A673 (cell line): Measurements from ENCODE around the gene TET1. TPM values are rescaled to one million over a fixed set of nuclear protein-coding genes. Genes with fewer than 3 reads are reported as not detected.

Experiments used
- BruUV-seq: library from RNA; stranded (reverse); fragments of 400-500 nt; replicated peaks from 2 replicates; lab custom pipeline; 2021; lab: Mats Ljungman, UMichigan
- CTCF ChIA-PET: fragments of 300-600 bp; sonication (Branson Sonifier 250); formaldehyde crosslinking; loops from one replicate; lab custom pipeline; 2022; ENCODE audit warnings: antibody characterized with exemption; lab: Charles Lee
- POLR2A ChIA-PET: fragments of 300-600 bp; sonication (Branson Sonifier 250); formaldehyde crosslinking; loops from one replicate; lab custom pipeline; 2022; ENCODE audit warnings: antibody characterized with exemption; ENCODE audit not compliant: low non-redundant PET; lab: Charles Lee
- DNase-seq: peaks from one replicate; pipeline ENCODE4 v3.0.0-alpha.2; 2015; ENCODE audit warnings: low spot score
- H3K27ac ChIP-seq: fragments of 200-600 bp; sonication (generic); 2 replicates; pipeline ENCODE4 v1.5.1; 2016; ENCODE audit warnings: mixed run types, low read depth, mild to moderate bottlenecking, mixed read lengths, antibody characterized with exemption, low read length; ENCODE audit not compliant: poor library complexity, severe bottlenecking
- H3K27me3 ChIP-seq: fragments of 200-600 bp; sonication (generic); replicated peaks from 2 replicates; pipeline ENCODE4 v1.6.1; 2017; ENCODE audit warnings: mixed run types, low read depth, mild to moderate bottlenecking, mixed read lengths, antibody characterized with exemption, low read length; ENCODE audit not compliant: insufficient read depth, poor library complexity
- H3K36me3 ChIP-seq: fragments of 200-600 bp; sonication (generic); 2 replicates; pipeline ENCODE4 v1.6.1; 2016; ENCODE audit warnings: mixed run types, mild to moderate bottlenecking, mixed read lengths, antibody characterized with exemption, low read length; ENCODE audit not compliant: insufficient read depth, poor library complexity, severe bottlenecking
- H3K4me1 ChIP-seq: fragments of 200-600 bp; sonication (generic); 2 replicates; pipeline ENCODE4 v1.6.1; 2017; ENCODE audit warnings: mixed run types, mild to moderate bottlenecking, mixed read lengths, antibody characterized with exemption, low read length; ENCODE audit not compliant: insufficient read depth, poor library complexity, severe bottlenecking
- H3K4me3 ChIP-seq: fragments of 200-600 bp; sonication (generic); 2 replicates; pipeline ENCODE4 v1.5.1; 2016; ENCODE audit warnings: low read depth, mixed run types, mild to moderate bottlenecking, mixed read lengths, low read length; ENCODE audit not compliant: poor library complexity, severe bottlenecking
- H3K9me3 ChIP-seq: fragments of 200-600 bp; sonication (generic); 2 replicates; pipeline ENCODE4 v1.6.1; 2016; ENCODE audit warnings: mixed run types, low read depth, mild to moderate bottlenecking, mixed read lengths, antibody characterized with exemption, low read length; ENCODE audit not compliant: poor library complexity, severe bottlenecking
- EZH2 ChIP-seq: fragments of 200-600 bp; sonication (generic); IDR thresholded peaks from 2 replicates; pipeline ENCODE4 v1.6.1; 2017; ENCODE audit warnings: borderline replicate concordance, low read depth, mild to moderate bottlenecking, mixed read lengths, antibody characterized with exemption, low read length; ENCODE audit not compliant: poor library complexity, severe bottlenecking
- intact Hi-C: fragments of 100-400 bp; cut with micrococcal nuclease; formaldehyde crosslinking; loops from one replicate; pipeline ENCODE4 v1.10.0; 2022; ENCODE audit not compliant: unreplicated experiment
- total RNA-seq: library from RNA; stranded (reverse); gene quantifications from 2 replicates; pipeline ENCODE4 v1.2.3, GENCODE V29; 2021
- TF ChIP-seq, protein P1 (sequence below): fragments of 300-800, 200-600 bp; sonication (generic); conservative IDR thresholded peaks from 2 replicates; pipeline ENCODE4 v1.5.1; 2017; ENCODE audit warnings: low read depth, mild to moderate bottlenecking, antibody characterized with exemption, low read length, moderate library complexity, mixed read lengths

TET1 gene
- total RNA-seq, 1 experiment from 2014 or later, result 15.2 TPM

DNA sequence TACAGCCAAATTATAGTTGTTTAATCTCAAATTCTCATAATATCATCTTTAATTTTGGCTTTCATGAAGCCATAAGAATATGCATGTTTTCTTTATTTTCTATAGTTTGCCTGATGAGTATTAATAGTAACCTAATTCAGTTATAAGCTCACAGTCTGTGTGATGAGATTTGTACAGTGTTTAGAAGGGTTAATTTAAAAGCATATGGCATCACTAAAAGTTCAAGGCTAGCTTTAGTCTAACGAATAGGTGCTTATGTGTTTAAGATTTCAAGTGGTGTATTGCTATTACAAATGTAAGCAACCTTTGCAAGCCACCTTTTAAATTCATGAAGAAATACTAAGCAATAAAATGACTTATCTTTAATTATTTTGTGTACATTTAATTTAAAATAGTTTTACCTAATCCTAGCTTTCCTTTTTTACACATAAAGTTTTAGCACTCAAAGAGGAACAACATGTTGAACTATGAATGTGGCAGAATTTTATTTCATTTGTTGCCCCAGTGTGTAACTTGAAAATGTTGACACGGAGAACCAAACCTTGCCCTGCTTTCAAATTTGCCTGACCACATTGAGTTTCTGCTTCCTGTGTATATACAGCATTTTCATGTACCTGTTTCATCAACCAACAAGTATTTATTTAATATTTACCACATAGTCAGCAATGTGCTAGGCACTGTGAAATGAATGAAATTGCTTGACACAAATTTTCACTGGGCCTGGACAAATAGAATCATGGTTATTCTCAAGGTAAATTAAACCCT, 41.5 kb downstream of the TET1 start:
- peak overlapping the region; percentile 84 for H3K27ac ChIP-seq
- no peak for TF ChIP-seq EZH2
- TF ChIP-seq, protein P1, sequence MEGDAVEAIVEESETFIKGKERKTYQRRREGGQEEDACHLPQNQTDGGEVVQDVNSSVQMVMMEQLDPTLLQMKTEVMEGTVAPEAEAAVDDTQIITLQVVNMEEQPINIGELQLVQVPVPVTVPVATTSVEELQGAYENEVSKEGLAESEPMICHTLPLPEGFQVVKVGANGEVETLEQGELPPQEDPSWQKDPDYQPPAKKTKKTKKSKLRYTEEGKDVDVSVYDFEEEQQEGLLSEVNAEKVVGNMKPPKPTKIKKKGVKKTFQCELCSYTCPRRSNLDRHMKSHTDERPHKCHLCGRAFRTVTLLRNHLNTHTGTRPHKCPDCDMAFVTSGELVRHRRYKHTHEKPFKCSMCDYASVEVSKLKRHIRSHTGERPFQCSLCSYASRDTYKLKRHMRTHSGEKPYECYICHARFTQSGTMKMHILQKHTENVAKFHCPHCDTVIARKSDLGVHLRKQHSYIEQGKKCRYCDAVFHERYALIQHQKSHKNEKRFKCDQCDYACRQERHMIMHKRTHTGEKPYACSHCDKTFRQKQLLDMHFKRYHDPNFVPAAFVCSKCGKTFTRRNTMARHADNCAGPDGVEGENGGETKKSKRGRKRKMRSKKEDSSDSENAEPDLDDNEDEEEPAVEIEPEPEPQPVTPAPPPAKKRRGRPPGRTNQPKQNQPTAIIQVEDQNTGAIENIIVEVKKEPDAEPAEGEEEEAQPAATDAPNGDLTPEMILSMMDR, result no peak
- H3K4me1 ChIP-seq, result peaks cover 36% of the 10 kb centered on the region
- no TSS peak for BruUV-seq
- no peak for DNase-seq
- H3K27me3 ChIP-seq, result no peaks in the 10 kb centered on the region
- ChIA-PET CTCF (interaction anchor here (1.6 kb wide), 1 partner anchor 51 kb away, joined by 3 read pairs; no protein-coding TSS in a partner anchor), POLR2A (no interaction called here)
- intact Hi-C loops, result no loop called here
- peak overlapping the region; percentile 43 for H3K4me3 ChIP-seq
- no peaks in the 10 kb centered on the region for H3K9me3 ChIP-seq
- H3K36me3 ChIP-seq, result peaks cover 4% of the 10 kb centered on the region

DNA sequence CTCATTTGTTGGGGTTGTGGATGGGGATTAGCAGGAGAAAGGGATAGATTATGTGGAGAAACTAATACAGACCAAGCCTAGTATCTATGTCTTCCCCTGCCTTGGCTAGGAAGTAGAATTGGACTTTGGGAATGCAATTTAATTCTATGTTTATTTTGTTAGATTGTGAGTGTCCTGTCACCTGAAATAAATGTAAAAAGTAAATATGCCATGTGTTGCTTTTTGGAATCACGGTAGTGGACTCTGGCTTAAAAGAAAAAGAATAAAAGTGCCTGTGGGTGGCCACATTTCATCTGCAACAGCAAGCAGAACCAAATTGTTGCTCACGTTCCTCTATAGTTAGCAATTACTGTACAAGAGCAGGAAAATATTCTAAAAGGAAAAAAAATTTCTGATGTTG, 42.3 kb downstream of the TET1 start:
- POLR2A ChIA-PET, result no interaction called here

DNA sequence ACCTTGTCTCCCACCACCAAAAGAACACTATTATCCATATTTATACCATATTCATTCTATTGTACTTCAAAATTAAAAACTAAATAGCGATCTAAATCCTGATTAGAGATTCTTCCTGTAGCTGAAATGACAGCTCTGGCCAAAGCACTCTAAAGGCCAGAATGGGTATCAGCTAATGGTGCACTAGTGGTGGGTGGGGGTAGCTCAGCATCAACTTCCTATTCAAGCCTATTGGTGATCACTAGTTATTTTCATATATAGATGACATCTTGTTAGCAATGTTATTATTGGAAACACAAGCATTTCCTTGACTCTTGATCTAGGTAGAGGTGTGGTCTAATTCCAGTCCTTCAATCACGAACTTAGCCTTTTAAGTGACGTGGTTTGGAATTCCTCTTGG, 43.6 kb downstream of the TET1 start:
- ChIA-PET CTCF (no interaction called here), POLR2A (no interaction called here)
- H3K27ac ChIP-seq, result no peak overlapping the region
- peaks cover 33% of the 10 kb centered on the region for H3K4me1 ChIP-seq
- no peaks in the 10 kb centered on the region for H3K9me3 ChIP-seq
- no peaks in the 10 kb centered on the region for H3K27me3 ChIP-seq
- intact Hi-C loops, result no loop called here
- TF ChIP-seq, protein P1, result no peak
- no peak for TF ChIP-seq EZH2
- H3K4me3 ChIP-seq, result no peak overlapping the region
- no peak for DNase-seq
- no TSS peak for BruUV-seq
- H3K36me3 ChIP-seq, result peaks cover 4% of the 10 kb centered on the region

More for the DNA sequence above, 42.3 kb downstream of the TET1 start:
- H3K27ac ChIP-seq, result no peak overlapping the region
- TF ChIP-seq, protein P1, result no peak
- TF ChIP-seq EZH2, result no peak
- no peak for DNase-seq
- CTCF ChIA-PET, result no interaction called here
- H3K4me3 ChIP-seq, result peak overlapping the region; percentile 43
- H3K4me1 ChIP-seq, result peaks cover 36% of the 10 kb centered on the region
- no TSS peak for BruUV-seq
- H3K36me3 ChIP-seq, result peaks cover 4% of the 10 kb centered on the region
- H3K27me3 ChIP-seq, result no peaks in the 10 kb centered on the region
- intact Hi-C loops, result no loop called here
- H3K9me3 ChIP-seq, result no peaks in the 10 kb centered on the region
